CD4-positive, alpha-beta memory T cell (primary cell): ENCODE data around the gene TACC3. TPM values are rescaled to one million over a fixed set of nuclear protein-coding genes. Genes with fewer than 3 reads are reported as not detected.

Source experiments
- CTCF ChIA-PET: fragments of 350-600 bp; sonication (Branson Sonifier 250); formaldehyde crosslinking; loops from one replicate; lab custom pipeline; 2021; ENCODE audit warnings: inconsistent platforms; ENCODE audit not compliant: partially characterized antibody; lab: Charles Lee
- POLR2A ChIA-PET: fragments of 350-600 bp; sonication (Branson Sonifier 250); formaldehyde crosslinking; loops from one replicate; lab custom pipeline; 2021; ENCODE audit not compliant: partially characterized antibody; lab: Charles Lee
- DNase-seq, 5 donors: peaks; one replicate each; pipeline versions ENCODE4 v3.0.0 to v3.0.0-alpha.2; 2020 to 2022; ENCODE audit warnings: mixed read lengths in 1 of 5
- H3K27ac ChIP-seq: one replicate; pipeline ENCODE4 v1.7.0; 2013; ENCODE audit warnings: low read depth, low read length
- H3K27me3 ChIP-seq: 2 replicates; pipeline ENCODE4 v1.7.0; 2013; ENCODE audit warnings: mild to moderate bottlenecking, low read length, moderate library complexity; ENCODE audit not compliant: insufficient read depth
- H3K36me3 ChIP-seq: 2 replicates; pipeline ENCODE4 v1.7.0; 2013; ENCODE audit warnings: mild to moderate bottlenecking, low read length, moderate library complexity; ENCODE audit not compliant: insufficient read depth
- H3K4me1 ChIP-seq: 2 replicates; pipeline ENCODE4 v1.7.0; 2013; ENCODE audit warnings: mild to moderate bottlenecking, low read length, moderate library complexity; ENCODE audit not compliant: insufficient read depth
- H3K4me3 ChIP-seq, 2 donors: one replicate each; pipeline ENCODE4 v1.7.0; 2013; ENCODE audit warnings: low read length in 2 of 2, mild to moderate bottlenecking in 1 of 2
- H3K9me3 ChIP-seq, 2 donors: one replicate each; pipeline ENCODE4 v1.7.0; 2013; ENCODE audit warnings: low read length in 2 of 2, control low read depth in 1 of 2; ENCODE audit not compliant: control insufficient read depth in 1 of 2
- H3K27ac Mint-ChIP-seq, 7 donors: one replicate each; pipeline ENCODE4 v1.8.0; 2020 to 2021; ENCODE audit warnings: mixed read lengths in 7 of 7, mild to moderate bottlenecking in 6 of 7, inconsistent platforms in 3 of 7, moderate library complexity in 3 of 7
- H3K27me3 Mint-ChIP-seq, 2 donors: one replicate each; pipeline ENCODE4 v1.8.0; 2020 to 2021; ENCODE audit warnings: mixed read lengths in 2 of 2
- H3K36me3 Mint-ChIP-seq, 2 donors: one replicate each; pipeline ENCODE4 v1.8.0; 2020 to 2021; ENCODE audit warnings: mixed read lengths in 2 of 2, inconsistent platforms in 1 of 2, mild to moderate bottlenecking in 1 of 2
- H3K4me1 Mint-ChIP-seq, 4 donors: one replicate each; pipeline ENCODE4 v1.8.0; 2020 to 2021; ENCODE audit warnings: mixed read lengths in 4 of 4, mild to moderate bottlenecking in 1 of 4
- H3K4me3 Mint-ChIP-seq, 8 donors: one replicate each; pipeline ENCODE4 v1.8.0; 2020 to 2021; ENCODE audit warnings: mixed read lengths in 8 of 8, mild to moderate bottlenecking in 7 of 8, moderate library complexity in 6 of 8, inconsistent platforms in 3 of 8
- H3K9me3 Mint-ChIP-seq, 8 donors: one replicate each; pipeline ENCODE4 v1.8.0; 2020 to 2021; ENCODE audit warnings: mixed read lengths in 8 of 8, mild to moderate bottlenecking in 5 of 8, inconsistent platforms in 3 of 8, moderate library complexity in 1 of 8
- intact Hi-C: fragments of 100-400 bp; cut with micrococcal nuclease; formaldehyde crosslinking; loops from one replicate; pipeline ENCODE4 v1.15.1; 2023
- polyA plus RNA-seq, 2 donors: library from polyadenylated mRNA; unstranded; fragments of 300-500 nt; fragmentation: Illumina TruSeq; gene quantifications; one replicate each; pipeline ENCODE4 v1.2.3, GENCODE V29; 2021
- total RNA-seq, 2 experiments: library from RNA; stranded (reverse); gene quantifications; one replicate each; pipeline ENCODE4 v1.2.3, GENCODE V29; 2021

The TACC3 gene
- total and polyA plus RNA-seq, 4 experiments from 2014 or later = 37.3 to 136 (median 97.7) TPM

GRCh38 chr4:1711055-1711570, 10.2 kb upstream of the TACC3 start:
- Histone ChIP-seq H3K9me3 (no peaks in the 10 kb centered on the region), H3K27ac (peak overlapping the region; percentile 92), H3K36me3 (peaks cover 5% of the 10 kb centered on the region), H3K27me3 (no peaks in the 10 kb centered on the region), H3K4me3 (peak overlapping the region; percentile 62 to 99), H3K4me1 (peaks cover 62% of the 10 kb centered on the region)
- H3K4me1 Mint-ChIP-seq = peaks cover 31 to 82% (median 57%) of the 10 kb centered on the region in 4 donors
- H3K4me3 Mint-ChIP-seq = peak overlapping the region; percentile 88 to 93 (median 91)
- CTCF ChIA-PET = interaction anchor here (0.7 to 3.7 kb wide), 4 partner anchors 12 to 152 kb away, joined by 3 to 53 read pairs (median 8); no protein-coding TSS in a partner anchor
- no peaks in the 10 kb centered on the region for H3K27me3 Mint-ChIP-seq
- POLR2A ChIA-PET = interaction anchor here (0.6 to 3.9 kb wide), 7 partner anchors 12 to 1298 kb away, joined by 3 to 196 read pairs (median 9); partner anchors contain the start of genes NSD2, TACC3 and TMEM129
- H3K9me3 Mint-ChIP-seq = no peaks in the 10 kb centered on the region
- H3K27ac Mint-ChIP-seq = peak overlapping the region; percentile 92 to 96 (median 95)
- intact Hi-C loops = loop anchor here (5.0 kb wide), 3 partner anchors 146 to 1251 kb away; partner anchors contain the start of genes GRK4, LETM1, NOP14 and UVSSA
- no peak for DNase-seq
- H3K36me3 Mint-ChIP-seq = peaks cover 21 to 46% of the 10 kb centered on the region in 2 donors

- Histone ChIP-seq H3K4me1 (peaks cover 67% of the 10 kb centered on the region), H3K27ac (peak overlapping the region; percentile 92), H3K4me3 (peak overlapping the region; percentile 62 to 99), H3K27me3 (no peaks in the 10 kb centered on the region), H3K9me3 (no peaks in the 10 kb centered on the region), H3K36me3 (peaks cover 5% of the 10 kb centered on the region)
- intact Hi-C loops = loop anchor here (1.0 to 5.0 kb wide), 9 partner anchors 10 to 1251 kb away; partner anchors contain the start of genes FAM53A, GRK4, LETM1 and NOP14
- no peaks in the 10 kb centered on the region for H3K27me3 Mint-ChIP-seq
- peaks cover 17 to 43% of the 10 kb centered on the region in 2 donors for H3K36me3 Mint-ChIP-seq
- H3K4me1 Mint-ChIP-seq = peaks cover 31 to 76% (median 53%) of the 10 kb centered on the region in 4 donors
- ChIA-PET CTCF (interaction anchor here (0.8 to 3.7 kb wide), 7 partner anchors 8 to 21 kb away, joined by 3 to 53 read pairs (median 4); no protein-coding TSS in a partner anchor), POLR2A (interaction anchor here (0.6 to 3.9 kb wide), 19 partner anchors 9 to 1298 kb away, joined by 3 to 196 read pairs (median 4); partner anchors contain the start of genes NELFA, NSD2, TACC3 and TMEM129)
- no peaks in the 10 kb centered on the region for H3K9me3 Mint-ChIP-seq
- DNase-seq = peak in 2 of 5 donors; percentile 43 to 64
- peak overlapping the region; percentile 88 to 93 (median 91) for H3K4me3 Mint-ChIP-seq
- H3K27ac Mint-ChIP-seq = peak overlapping the region; percentile 92 to 96 (median 95)
These were observed 9.6 kb upstream of the TACC3 start for GRCh38 chr4:1711571-1712215.

- H3K27me3 ChIP-seq = no peaks in the 10 kb centered on the region
- H3K27me3 Mint-ChIP-seq = no peaks in the 10 kb centered on the region
- ChIA-PET POLR2A (interaction anchor here (0.7 to 3.9 kb wide), 20 partner anchors 10 to 702 kb away, joined by 3 to 196 read pairs (median 4); partner anchors contain the start of genes NELFA, NSD2, TACC3 and TMEM129), CTCF (interaction anchor here (0.6 to 3.7 kb wide), 10 partner anchors 9 to 23 kb away, joined by 3 to 53 read pairs (median 4); no protein-coding TSS in a partner anchor)
- intact Hi-C loops = loop anchor here (1.0 to 5.0 kb wide), 9 partner anchors 9 to 1250 kb away; partner anchors contain the start of genes FAM53A, GRK4, LETM1 and NOP14
- peak within 1 kb of the TSS; percentile 95 to 99 (median 98) for H3K4me3 Mint-ChIP-seq
- H3K9me3 Mint-ChIP-seq = no peaks in the 10 kb centered on the region
- peaks cover 17 to 44% of the 10 kb centered on the region in 2 donors for H3K36me3 Mint-ChIP-seq
- peak within 1 kb of the TSS; percentile 95 to 98 (median 97) for H3K27ac Mint-ChIP-seq
- H3K36me3 ChIP-seq = peaks cover 5% of the 10 kb centered on the region
- H3K4me1 ChIP-seq = peaks cover 67% of the 10 kb centered on the region
- peak within 1 kb of the TSS; percentile 62 to 99 for H3K4me3 ChIP-seq
- H3K9me3 ChIP-seq = no peaks in the 10 kb centered on the region
- peaks cover 31 to 74% (median 53%) of the 10 kb centered on the region in 4 donors for H3K4me1 Mint-ChIP-seq
- DNase-seq = peak; percentile 98 to 99 (median 99)
- H3K27ac ChIP-seq = peak within 1 kb of the TSS; percentile 92
These were observed 8.9 kb upstream of the TACC3 start, which contains the start of gene SLBP for GRCh38 chr4:1712216-1713002. SLBP (minus strand) TSS chr4:1712319; CDS start chr4:1712188, 131 bp downstream.

- Mint-ChIP-seq H3K9me3 (peaks cover 0 to 2% (median 0%) of the 10 kb centered on the region in 8 donors), H3K4me1 (peaks cover 29 to 69% (median 50%) of the 10 kb centered on the region in 4 donors), H3K36me3 (peaks cover 14 to 39% of the 10 kb centered on the region in 2 donors), H3K27me3 (no peaks in the 10 kb centered on the region), H3K4me3 (peak overlapping the region; percentile 95 to 99 (median 98)), H3K27ac (peak overlapping the region; percentile 94 to 98 (median 97))
- intact Hi-C loops = loop anchor here (2.0 to 5.0 kb wide), 5 partner anchors 14 to 1249 kb away; partner anchors contain the start of genes GRK4, LETM1, NOP14 and NSD2
- ChIA-PET CTCF (interaction anchor here (1.0 to 3.7 kb wide), 5 partner anchors 10 to 24 kb away, joined by 3 to 53 read pairs (median 4); no protein-coding TSS in a partner anchor), POLR2A (interaction anchor here (0.9 to 3.9 kb wide), 12 partner anchors 10 to 549 kb away, joined by 3 to 196 read pairs (median 8); partner anchors contain the start of genes NSD2, TACC3, TMEM129 and UVSSA)
- H3K27me3 ChIP-seq = no peaks in the 10 kb centered on the region
- H3K4me3 ChIP-seq = peak overlapping the region; percentile 59 to 99
- H3K9me3 ChIP-seq = no peaks in the 10 kb centered on the region
- no peak for DNase-seq
- H3K4me1 ChIP-seq = peaks cover 67% of the 10 kb centered on the region
- H3K36me3 ChIP-seq = peaks cover 5% of the 10 kb centered on the region
- H3K27ac ChIP-seq = peak overlapping the region; percentile 92
These were observed 8.1 kb upstream of the TACC3 start for GRCh38 chr4:1713003-1713851.

- POLR2A ChIA-PET = interaction anchor here (3.3 to 3.9 kb wide), 2 partner anchors 9 to 156 kb away, joined by 16 to 196 read pairs; partner anchors contain the start of genes NSD2, TACC3 and TMEM129
- peaks cover 5% of the 10 kb centered on the region for H3K36me3 ChIP-seq
These were observed 6.9 kb upstream of the TACC3 start for GRCh38 chr4:1714303-1715001.

More at GRCh38 chr4:1714303-1715001, 6.9 kb upstream of the TACC3 start:
- H3K4me3 ChIP-seq = no peak overlapping the region
- intact Hi-C loops = loop anchor here (5.0 kb wide), 3 partner anchors 143 to 1248 kb away; partner anchors contain the start of genes GRK4, LETM1, NOP14 and UVSSA
- CTCF ChIA-PET = interaction anchor here (3.7 kb wide), 1 partner anchor 20 kb away, joined by 53 read pairs; no protein-coding TSS in a partner anchor
- H3K27me3 ChIP-seq = no peaks in the 10 kb centered on the region
- Mint-ChIP-seq H3K27me3 (no peaks in the 10 kb centered on the region), H3K9me3 (peaks cover 0 to 3% (median 0%) of the 10 kb centered on the region in 8 donors), H3K27ac (peak overlapping the region; percentile 48 to 98 (median 96)), H3K36me3 (peaks cover 14 to 36% of the 10 kb centered on the region in 2 donors), H3K4me1 (peaks cover 27 to 66% (median 43%) of the 10 kb centered on the region in 4 donors), H3K4me3 (peak overlapping the region; percentile 31 to 98 (median 82))
- H3K27ac ChIP-seq = peak overlapping the region; percentile 92
- H3K9me3 ChIP-seq = no peaks in the 10 kb centered on the region
- H3K4me1 ChIP-seq = peaks cover 58% of the 10 kb centered on the region
- DNase-seq = no peak
